ENCODE results near the gene SCARF2. TPM values are rescaled to one million over a fixed set of nuclear protein-coding genes. Genes with fewer than 3 reads are reported as not detected.
"Not testable (repeated sequence)": the region's sequence is repeated elsewhere in the genome, so short reads cannot be mapped to it uniquely, and the experiment has no call there.

SCARF2 gene
- total and polyA plus RNA-seq, 8 donors, result 0.89 to 42.9 (median 3.9) TPM

GRCh38 chr22:20453222-20453621, 15.6 kb upstream of the SCARF2 start:
- no peak overlapping the region for H3K4me3 ChIP-seq
- peaks cover 0 to 15% (median 4%) of the 10 kb centered on the region in 4 donors for H3K4me1 ChIP-seq
- 69 to 89% (median 78%) methylated on average over 3 of the region's 3 CpGs for WGBS, 5 donors
- no peak overlapping the region for H3K27ac ChIP-seq
- H3K9me3 ChIP-seq, result no peaks in the 10 kb centered on the region
- DNase-seq, result no peak
- no peak for TF ChIP-seq POLR2AphosphoS5 (IDR thresholded peaks at IDR 0.05)
- TF ChIP-seq EP300 (IDR thresholded peaks at IDR 0.05), result no peak
- no peak for TF ChIP-seq CTCF (IDR thresholded peaks at IDR 0.05)
- no peak for TF ChIP-seq POLR2A (IDR thresholded peaks at IDR 0.05)
- peaks cover 10 to 60% (median 40%) of the 10 kb centered on the region in 4 donors for H3K36me3 ChIP-seq
- H3K27me3 ChIP-seq, result no peaks in the 10 kb centered on the region
- intact Hi-C loops (cut with DNase I; ENCODE audit: low total_unique reads), result no loop called here

GRCh38 chr22:20451920-20452319, 14.3 kb upstream of the SCARF2 start:
- peaks cover 0 to 15% (median 4%) of the 10 kb centered on the region in 4 donors for H3K4me1 ChIP-seq
- no peak overlapping the region for H3K4me3 ChIP-seq
- H3K9me3 ChIP-seq, result no peaks in the 10 kb centered on the region
- WGBS, 5 donors, result 79 to 91% (median 88%) methylated on average over 2 of the region's 2 CpGs
- H3K27me3 ChIP-seq, result no peaks in the 10 kb centered on the region
- DNase-seq, result no peak
- intact Hi-C loops (cut with DNase I; ENCODE audit: low total_unique reads), result no loop called here
- peaks cover 5 to 48% (median 29%) of the 10 kb centered on the region in 4 donors for H3K36me3 ChIP-seq
- TF ChIP-seq POLR2AphosphoS5 (IDR thresholded peaks at IDR 0.05) (no peak), EP300 (IDR thresholded peaks at IDR 0.05) (no peak), POLR2A (IDR thresholded peaks at IDR 0.05) (no peak), CTCF (IDR thresholded peaks at IDR 0.05) (no peak)
- H3K27ac ChIP-seq, result no peak overlapping the region

GRCh38 chr22:20451129-20451778, 13.6 kb upstream of the SCARF2 start:
- H3K9me3 ChIP-seq; H3K4me3 ChIP-seq; H3K27me3 ChIP-seq; H3K27ac ChIP-seq; DNase-seq; intact Hi-C loops (cut with DNase I; ENCODE audit: low total_unique reads): not testable (repeated sequence)
- WGBS, 5 donors, result 94 to 97% (median 96%) methylated on average over 15 of the region's 15 CpGs
- Histone ChIP-seq H3K4me1 (peaks cover 0 to 10% (median 2%) of the 10 kb centered on the region in 4 donors), H3K36me3 (peaks cover 6 to 48% (median 28%) of the 10 kb centered on the region in 4 donors)

GRCh38 chr22:20450551-20450906, 12.9 kb upstream of the SCARF2 start:
- WGBS, 5 donors, result 97 to 100% (median 100%) methylated on average over 1 of the region's 1 CpG
- Histone ChIP-seq H3K36me3 (peaks cover 13 to 54% (median 35%) of the 10 kb centered on the region in 4 donors), H3K27ac (no peak overlapping the region), H3K4me1 (peaks cover 0 to 3% (median 0%) of the 10 kb centered on the region in 4 donors), H3K27me3 (no peaks in the 10 kb centered on the region), H3K4me3 (no peak overlapping the region), H3K9me3 (no peaks in the 10 kb centered on the region)
- no peak for TF ChIP-seq POLR2A (IDR thresholded peaks at IDR 0.05)
- no peak for TF ChIP-seq POLR2AphosphoS5 (IDR thresholded peaks at IDR 0.05)
- TF ChIP-seq EP300 (IDR thresholded peaks at IDR 0.05), result no peak
- no peak for TF ChIP-seq CTCF (IDR thresholded peaks at IDR 0.05)
- intact Hi-C loops (cut with DNase I; ENCODE audit: low total_unique reads), result no loop called here
- DNase-seq, result no peak

Data from stomach (tissue), 9 donors.